Nephron progenitor cell (in vitro differentiated cells): ENCODE data around the gene GBE1.

Experiments
- DNase-seq: peaks from one replicate; pipeline ENCODE4 v3.0.0; 2021
- H3K27ac Mint-ChIP-seq: 2 replicates; pipeline ENCODE4 v1.8.0; 2021; ENCODE audit warnings: mild to moderate bottlenecking, moderate library complexity, mixed read lengths
- H3K27me3 Mint-ChIP-seq: 2 replicates; pipeline ENCODE4 v1.8.0; 2021; ENCODE audit warnings: mild to moderate bottlenecking, low read depth, mixed read lengths; ENCODE audit not compliant: poor library complexity
- H3K36me3 Mint-ChIP-seq: 2 replicates; pipeline ENCODE4 v1.8.0; 2021; ENCODE audit warnings: low read depth, mixed read lengths
- H3K4me1 Mint-ChIP-seq: 2 replicates; pipeline ENCODE4 v1.8.0; 2021; ENCODE audit warnings: mixed read lengths
- H3K4me3 Mint-ChIP-seq: 2 replicates; pipeline ENCODE4 v1.8.0; 2021; ENCODE audit warnings: mild to moderate bottlenecking, moderate library complexity, mixed read lengths
- H3K9me3 Mint-ChIP-seq: 2 replicates; pipeline ENCODE4 v1.8.0; 2021; ENCODE audit warnings: mild to moderate bottlenecking, moderate library complexity, mixed read lengths
- TF ChIP-seq, protein P1 (sequence below): fragments of 200-600 bp; sonication (generic); IDR thresholded peaks from 2 replicates; pipeline ENCODE4 v1.5.0; 2021; ENCODE audit warnings: antibody characterized with exemption

Gene GBE1

GRCh38 chr3:81443958-81444357 is 317.5 kb downstream of the GBE1 start:
- no peak overlapping the region for H3K4me3 Mint-ChIP-seq
- no peaks in the 10 kb centered on the region for H3K9me3 Mint-ChIP-seq
- H3K4me1 Mint-ChIP-seq, result peaks cover 6% of the 10 kb centered on the region
- no peaks in the 10 kb centered on the region for H3K27me3 Mint-ChIP-seq
- no peak overlapping the region for H3K27ac Mint-ChIP-seq
- no peak for DNase-seq
- H3K36me3 Mint-ChIP-seq, result no peaks in the 10 kb centered on the region
- TF ChIP-seq, protein P1, sequence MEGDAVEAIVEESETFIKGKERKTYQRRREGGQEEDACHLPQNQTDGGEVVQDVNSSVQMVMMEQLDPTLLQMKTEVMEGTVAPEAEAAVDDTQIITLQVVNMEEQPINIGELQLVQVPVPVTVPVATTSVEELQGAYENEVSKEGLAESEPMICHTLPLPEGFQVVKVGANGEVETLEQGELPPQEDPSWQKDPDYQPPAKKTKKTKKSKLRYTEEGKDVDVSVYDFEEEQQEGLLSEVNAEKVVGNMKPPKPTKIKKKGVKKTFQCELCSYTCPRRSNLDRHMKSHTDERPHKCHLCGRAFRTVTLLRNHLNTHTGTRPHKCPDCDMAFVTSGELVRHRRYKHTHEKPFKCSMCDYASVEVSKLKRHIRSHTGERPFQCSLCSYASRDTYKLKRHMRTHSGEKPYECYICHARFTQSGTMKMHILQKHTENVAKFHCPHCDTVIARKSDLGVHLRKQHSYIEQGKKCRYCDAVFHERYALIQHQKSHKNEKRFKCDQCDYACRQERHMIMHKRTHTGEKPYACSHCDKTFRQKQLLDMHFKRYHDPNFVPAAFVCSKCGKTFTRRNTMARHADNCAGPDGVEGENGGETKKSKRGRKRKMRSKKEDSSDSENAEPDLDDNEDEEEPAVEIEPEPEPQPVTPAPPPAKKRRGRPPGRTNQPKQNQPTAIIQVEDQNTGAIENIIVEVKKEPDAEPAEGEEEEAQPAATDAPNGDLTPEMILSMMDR, result no peak

GRCh38 chr3:81443457-81443782 is 318.0 kb downstream of the GBE1 start:
- no peaks in the 10 kb centered on the region for H3K9me3 Mint-ChIP-seq
- no peak for DNase-seq
- no peak overlapping the region for H3K27ac Mint-ChIP-seq
- no peak overlapping the region for H3K4me3 Mint-ChIP-seq
- H3K27me3 Mint-ChIP-seq, result no peaks in the 10 kb centered on the region
- H3K4me1 Mint-ChIP-seq, result peaks cover 7% of the 10 kb centered on the region
- H3K36me3 Mint-ChIP-seq, result no peaks in the 10 kb centered on the region
- TF ChIP-seq, protein P1, result no peak

GRCh38 chr3:81442758-81443456 is 318.5 kb downstream of the GBE1 start:
- DNase-seq, result no peak
- Mint-ChIP-seq H3K36me3 (no peaks in the 10 kb centered on the region), H3K27ac (no peak overlapping the region), H3K4me3 (no peak overlapping the region), H3K4me1 (peaks cover 7% of the 10 kb centered on the region), H3K27me3 (no peaks in the 10 kb centered on the region), H3K9me3 (no peaks in the 10 kb centered on the region)
- TF ChIP-seq, protein P1, result no peak

DNA sequence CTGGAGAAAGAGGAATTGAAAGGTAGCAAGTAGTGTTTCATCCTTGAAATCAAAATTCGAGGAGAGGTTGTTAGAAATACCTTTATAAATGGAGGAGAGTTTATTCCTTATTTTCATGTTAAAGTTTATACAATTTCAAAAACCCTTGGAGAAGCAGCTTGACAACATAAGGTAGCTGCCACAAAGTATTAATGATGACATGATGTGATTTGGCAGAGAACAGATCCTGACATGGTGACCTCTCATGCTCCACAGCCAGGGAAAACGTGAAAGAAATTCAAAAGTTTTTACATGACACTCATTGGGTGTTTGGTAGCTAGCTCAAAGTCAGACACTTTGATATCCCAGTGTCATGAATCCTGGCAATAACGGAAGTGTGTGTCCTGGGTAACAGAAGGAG is 320.8 kb downstream of the GBE1 start:
- H3K9me3 Mint-ChIP-seq, result no peaks in the 10 kb centered on the region
- H3K36me3 Mint-ChIP-seq, result no peaks in the 10 kb centered on the region
- peaks cover 7% of the 10 kb centered on the region for H3K4me1 Mint-ChIP-seq
- TF ChIP-seq, protein P1, result no peak
- H3K27ac Mint-ChIP-seq, result no peak overlapping the region
- no peaks in the 10 kb centered on the region for H3K27me3 Mint-ChIP-seq
- DNase-seq, result no peak
- H3K4me3 Mint-ChIP-seq, result no peak overlapping the region
